GM20431 (cell line): ENCODE measurements around the gene CDKN1A.
"Not testable (repeated sequence)": the region's sequence is repeated elsewhere in the genome, so short reads cannot be mapped to it uniquely, and the experiment has no call there.

Experiments used
- in situ Hi-C: fragments of 300-500 bp; cut with MseI, MboI; formaldehyde crosslinking; loops from one replicate; pipeline ENCODE4 v1.15.0; 2020; ENCODE audit warnings: low sequenced_read_pairs; ENCODE audit not compliant: unreplicated experiment

Gene CDKN1A

GRCh38 chr6:36654469-36654868 lies 24.0 kb upstream of the CDKN1A start:
- in situ Hi-C loops, result not testable (repeated sequence)

GRCh38 chr6:36655085-36655724 lies 23.3 kb upstream of the CDKN1A start:
- in situ Hi-C loops, result no loop called here

GRCh38 chr6:36656441-36656840 lies 22.1 kb upstream of the CDKN1A start:
- in situ Hi-C loops, result no loop called here

GRCh38 chr6:36657271-36657670 lies 21.2 kb upstream of the CDKN1A start:
- in situ Hi-C loops, result no loop called here

- in situ Hi-C loops, result no loop called here
These were observed 20.5 kb upstream of the CDKN1A start for GRCh38 chr6:36657942-36658544.

GRCh38 chr6:36659271-36659670 lies 19.2 kb upstream of the CDKN1A start:
- in situ Hi-C loops, result no loop called here

GRCh38 chr6:36660771-36661471 lies 17.6 kb upstream of the CDKN1A start:
- in situ Hi-C loops, result no loop called here

- in situ Hi-C loops, result no loop called here
These were observed 16.1 kb upstream of the CDKN1A start for GRCh38 chr6:36662380-36662779.

GRCh38 chr6:36662827-36663256 lies 15.7 kb upstream of the CDKN1A start:
- in situ Hi-C loops, result no loop called here

- in situ Hi-C loops, result no loop called here
These were observed 14.7 kb upstream of the CDKN1A start for GRCh38 chr6:36663504-36664446.

GRCh38 chr6:36665180-36665579 lies 13.3 kb upstream of the CDKN1A start:
- in situ Hi-C loops, result no loop called here

- in situ Hi-C loops, result no loop called here
These were observed 12.2 kb upstream of the CDKN1A start for GRCh38 chr6:36666287-36666686.

GRCh38 chr6:36666826-36667591 lies 11.5 kb upstream of the CDKN1A start:
- in situ Hi-C loops, result no loop called here

- in situ Hi-C loops, result no loop called here
These were observed 9.9 kb upstream of the CDKN1A start for GRCh38 chr6:36668591-36668990.

GRCh38 chr6:36669002-36669401 lies 9.5 kb upstream of the CDKN1A start:
- in situ Hi-C loops, result no loop called here

- in situ Hi-C loops, result no loop called here
These were observed 8.2 kb upstream of the CDKN1A start for GRCh38 chr6:36670271-36670670.

GRCh38 chr6:36671687-36672375 lies 6.7 kb upstream of the CDKN1A start:
- in situ Hi-C loops, result no loop called here

GRCh38 chr6:36673882-36674281 lies 4.6 kb upstream of the CDKN1A start:
- in situ Hi-C loops, result no loop called here

- in situ Hi-C loops, result no loop called here
These were observed 3.6 kb upstream of the CDKN1A start for GRCh38 chr6:36674942-36675341.
